B cell (primary cell): ENCODE measurements around the gene SLC66A1. TPM values are rescaled to one million over a fixed set of nuclear protein-coding genes. Genes with fewer than 3 reads are reported as not detected.

Experiments
- ATAC-seq: fragments of 200-7000 bp; cut with Tn5 transposase; one replicate; pipeline ENCODE4 v1.10.0; 2021; ENCODE audit warnings: low read depth, mild to moderate bottlenecking, moderate number of reproducible peaks, moderate library complexity
- CTCF ChIA-PET: fragments of 350-600 bp; sonication (Branson Sonifier 250); formaldehyde crosslinking; loops from one replicate; lab custom pipeline; 2021; ENCODE audit warnings: antibody characterized with exemption, inconsistent platforms; lab: Charles Lee
- POLR2A ChIA-PET: fragments of 350-600 bp; sonication (Branson Sonifier 250); formaldehyde crosslinking; loops from one replicate; lab custom pipeline; 2021; ENCODE audit warnings: antibody characterized with exemption; lab: Charles Lee
- DNase-seq: peaks from one replicate; pipeline ENCODE4 v3.0.0; 2013
- H2AFZ ChIP-seq: 2 replicates; pipeline ENCODE4 v1.6.1; 2012; ENCODE audit warnings: mild to moderate bottlenecking, low read depth, low read length; ENCODE audit not compliant: insufficient read depth, poor library complexity, severe bottlenecking
- H3K27ac ChIP-seq, 2 donors: 1 replicate in 1 of 2; 2 replicates in 1 of 2; pipeline ENCODE4 v1.5.1; 2012 to 2013; ENCODE audit warnings: low read length in 2 of 2, mild to moderate bottlenecking in 2 of 2, moderate library complexity in 1 of 2
- H3K27me3 ChIP-seq, 4 experiments: fragments of 200-600 bp in 1 of 4; sonication (generic) in 1 of 4; replicated peaks in 1 of 4; 1 replicate in 2 of 4; 2 replicates in 2 of 4; pipeline versions ENCODE4 v1.6.1 to v1.7.0; 2013 to 2016; ENCODE audit warnings: low read length in 3 of 4, mild to moderate bottlenecking in 2 of 4, mixed read lengths in 1 of 4, moderate library complexity in 1 of 4; ENCODE audit not compliant: insufficient read depth in 4 of 4, control insufficient read depth in 3 of 4; ENCODE audit errors: control extremely low read depth in 1 of 4
- H3K36me3 ChIP-seq, 2 experiments: replicated peaks in 1 of 2; 1 replicate in 1 of 2; 2 replicates in 1 of 2; pipeline versions ENCODE4 v1.6.1 to v1.7.1; 2013; ENCODE audit warnings: low read length in 1 of 2; ENCODE audit not compliant: insufficient read depth in 2 of 2, control insufficient read depth in 1 of 2; ENCODE audit errors: control extremely low read depth in 1 of 2, extremely low read depth in 1 of 2
- H3K4me1 ChIP-seq, 2 donors: fragments of 200-600 bp in 1 of 2; sonication (generic) in 1 of 2; 1 replicate in 1 of 2; 2 replicates in 1 of 2; pipeline versions ENCODE4 v1.5.1 to v1.6.1; 2013 to 2017; ENCODE audit warnings: low read length in 2 of 2; ENCODE audit not compliant: control insufficient read depth in 2 of 2, insufficient read depth in 2 of 2
- H3K4me2 ChIP-seq: replicated peaks from 2 replicates; pipeline ENCODE3; 2012; ENCODE audit warnings: mild to moderate bottlenecking, low read depth, low read length; ENCODE audit not compliant: poor library complexity, severe bottlenecking
- H3K4me3 ChIP-seq, 5 experiments: fragments of 200-600 bp in 1 of 5; sonication (generic) in 1 of 5; 1 replicate in 3 of 5; 2 replicates in 2 of 5; pipeline versions ENCODE4 v1.5.1 to v1.7.0; 2011 to 2016; ENCODE audit warnings: low read length in 4 of 5, mild to moderate bottlenecking in 4 of 5, low read depth in 2 of 5, control low read depth in 1 of 5, moderate library complexity in 1 of 5; ENCODE audit not compliant: insufficient read depth in 1 of 5; ENCODE audit errors: control extremely low read depth in 1 of 5, extremely low read depth in 1 of 5
- H3K79me2 ChIP-seq: fragments of 200-600 bp; sonication (generic); one replicate; pipeline ENCODE4 v1.6.0; 2016; ENCODE audit warnings: low read length; ENCODE audit not compliant: control insufficient read depth, insufficient read depth
- H3K9ac ChIP-seq: fragments of 200-600 bp; sonication (generic); 2 replicates; pipeline ENCODE4 v1.6.1; 2017; ENCODE audit warnings: mild to moderate bottlenecking, low read length, moderate library complexity
- H3K9me3 ChIP-seq, 3 donors: one replicate each; pipeline versions ENCODE4 v1.6.1 to v1.7.1; 2013; ENCODE audit warnings: low read length in 2 of 3; ENCODE audit not compliant: control insufficient read depth in 2 of 3, insufficient read depth in 1 of 3; ENCODE audit errors: control extremely low read depth in 1 of 3
- H4K20me1 ChIP-seq: 2 replicates; pipeline ENCODE4 v1.6.0; 2012; ENCODE audit warnings: mild to moderate bottlenecking, low read length; ENCODE audit not compliant: insufficient read depth, control insufficient read depth, poor library complexity, severe bottlenecking
- H3K27ac Mint-ChIP-seq: one replicate; pipeline ENCODE4 v1.8.0; 2021; ENCODE audit warnings: mixed read lengths
- H3K27me3 Mint-ChIP-seq: one replicate; pipeline ENCODE4 v1.8.0; 2021; ENCODE audit warnings: mixed read lengths
- H3K4me1 Mint-ChIP-seq: one replicate; pipeline ENCODE4 v1.8.0; 2021; ENCODE audit warnings: mixed read lengths
- H3K4me3 Mint-ChIP-seq: one replicate; pipeline ENCODE4 v1.8.0; 2021; ENCODE audit warnings: mixed read lengths
- H3K9me3 Mint-ChIP-seq: one replicate; pipeline ENCODE4 v1.8.0; 2022; ENCODE audit warnings: mixed read lengths; ENCODE audit not compliant: insufficient read depth
- EZH2 ChIP-seq: IDR thresholded peaks from 2 replicates; pipeline ENCODE4 v1.6.1; 2012; ENCODE audit warnings: borderline replicate concordance, low read depth, mild to moderate bottlenecking, moderate library complexity, low read length; ENCODE audit not compliant: insufficient read depth, poor library complexity, severe bottlenecking
- WGBS: methylation state at CpG from one replicate; pipeline ENCODE4 v1.1.5; 2013; ENCODE audit warnings: missing lambda C conversion rate; ENCODE audit not compliant: insufficient coverage; 5-methylcytosine and 5-hydroxymethylcytosine counted together
- intact Hi-C: fragments of 100-400 bp; cut with micrococcal nuclease; formaldehyde crosslinking; loops from one replicate; pipeline ENCODE4 v1.10.0; 2022
- polyA plus RNA-seq: library from polyadenylated mRNA; depleted of rRNA; stranded (reverse); fragments of >200 nt; gene quantifications from 2 replicates; pipeline ENCODE4 v1.2.3, GENCODE V29; 2012
- total RNA-seq, 2 donors: library from RNA; stranded (reverse); fragments of 120-200 nt in 1 of 2; gene quantifications; 1 replicate in 1 of 2; 2 replicates in 1 of 2; pipeline versions ENCODE4 v1.2.3 to v1.2.4, GENCODE V29; 2013 to 2022
- TF ChIP-seq, protein P1 (sequence below): fragments of 200-600 bp; IDR thresholded peaks from one replicate; pipeline ENCODE4 v1.8.0; 2022; ENCODE audit warnings: antibody characterized with exemption, mild to moderate bottlenecking

Gene SLC66A1
- total and polyA plus RNA-seq, 2 donors (not counting 1 experiment from before 2014, with no cell fraction given) = 24.4 to 26.8 TPM

DNA sequence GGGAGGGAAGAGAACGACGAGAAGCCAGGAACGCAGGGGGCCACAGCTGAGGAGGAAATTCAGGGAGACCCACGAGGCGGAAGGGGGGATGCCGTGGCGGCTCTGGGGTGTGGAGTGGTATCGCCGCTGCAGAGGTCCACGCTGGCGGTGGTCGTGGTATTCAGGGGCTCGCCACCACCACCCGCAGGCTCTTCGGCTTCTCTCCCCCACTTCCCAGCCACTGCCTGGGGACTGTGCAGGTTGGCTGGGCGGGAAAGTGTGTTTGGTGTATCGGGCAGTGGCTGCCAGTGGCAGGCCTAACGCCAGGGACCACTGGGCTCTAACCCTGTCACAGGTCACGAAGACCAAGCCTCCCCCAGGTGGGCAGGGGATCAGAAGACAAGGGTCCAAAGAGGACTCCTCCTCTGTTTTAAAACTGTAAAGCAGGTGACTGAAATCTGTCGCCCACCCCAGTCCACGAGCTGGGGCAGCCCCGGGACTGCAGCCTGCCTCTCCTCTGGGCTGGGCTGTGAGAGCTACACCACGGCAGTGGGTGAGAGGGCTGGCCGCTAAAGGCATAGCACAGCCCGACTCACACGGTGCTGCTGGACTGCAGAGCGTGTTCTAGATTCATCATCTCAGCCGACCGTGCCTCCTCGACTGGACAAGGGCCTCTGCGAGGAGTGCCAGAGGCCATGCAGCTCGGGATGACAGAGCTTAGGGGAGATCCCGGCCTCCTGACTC is 30.9 kb downstream of the SLC66A1 start:
- peaks cover 34% of the 10 kb centered on the region for H4K20me1 ChIP-seq
- ATAC-seq (no peak), DNase-seq (no peak)
- Mint-ChIP-seq H3K9me3 (no peaks in the 10 kb centered on the region), H3K4me1 (peaks cover 5% of the 10 kb centered on the region), H3K27ac (no peak overlapping the region), H3K27me3 (no peaks in the 10 kb centered on the region), H3K4me3 (no peak overlapping the region)
- peaks cover 0 to 69% of the 10 kb centered on the region in 2 experiments for H3K36me3 ChIP-seq
- H3K79me2 ChIP-seq = no peaks in the 10 kb centered on the region
- H3K27ac ChIP-seq = no peak overlapping the region
- 95% methylated on average over 26 of the region's 33 CpGs for WGBS
- TF ChIP-seq, protein P1, sequence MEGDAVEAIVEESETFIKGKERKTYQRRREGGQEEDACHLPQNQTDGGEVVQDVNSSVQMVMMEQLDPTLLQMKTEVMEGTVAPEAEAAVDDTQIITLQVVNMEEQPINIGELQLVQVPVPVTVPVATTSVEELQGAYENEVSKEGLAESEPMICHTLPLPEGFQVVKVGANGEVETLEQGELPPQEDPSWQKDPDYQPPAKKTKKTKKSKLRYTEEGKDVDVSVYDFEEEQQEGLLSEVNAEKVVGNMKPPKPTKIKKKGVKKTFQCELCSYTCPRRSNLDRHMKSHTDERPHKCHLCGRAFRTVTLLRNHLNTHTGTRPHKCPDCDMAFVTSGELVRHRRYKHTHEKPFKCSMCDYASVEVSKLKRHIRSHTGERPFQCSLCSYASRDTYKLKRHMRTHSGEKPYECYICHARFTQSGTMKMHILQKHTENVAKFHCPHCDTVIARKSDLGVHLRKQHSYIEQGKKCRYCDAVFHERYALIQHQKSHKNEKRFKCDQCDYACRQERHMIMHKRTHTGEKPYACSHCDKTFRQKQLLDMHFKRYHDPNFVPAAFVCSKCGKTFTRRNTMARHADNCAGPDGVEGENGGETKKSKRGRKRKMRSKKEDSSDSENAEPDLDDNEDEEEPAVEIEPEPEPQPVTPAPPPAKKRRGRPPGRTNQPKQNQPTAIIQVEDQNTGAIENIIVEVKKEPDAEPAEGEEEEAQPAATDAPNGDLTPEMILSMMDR = no peak
- no peak for TF ChIP-seq EZH2
- CTCF ChIA-PET = interaction anchor here (1.1 to 3.7 kb wide), 7 partner anchors 21 to 319 kb away, joined by 3 to 50 read pairs (median 5); no protein-coding TSS in a partner anchor
- no peak overlapping the region for H3K4me2 ChIP-seq
- H3K9ac ChIP-seq = no peak overlapping the region
- intact Hi-C loops = loop anchor here (5.0 kb wide), 1 partner anchor 49 kb away; no protein-coding TSS in a partner anchor
- POLR2A ChIA-PET = interaction anchor here (0.5 kb wide), 1 partner anchor 147 kb away, joined by 3 read pairs; no protein-coding TSS in a partner anchor
- no peaks in the 10 kb centered on the region for H3K9me3 ChIP-seq
- H3K4me1 ChIP-seq = peaks cover 0 to under 1% of the 10 kb centered on the region in 2 donors
- no peak overlapping the region for H3K4me3 ChIP-seq
- H2AFZ ChIP-seq = no peak overlapping the region
- no peaks in the 10 kb centered on the region for H3K27me3 ChIP-seq
